HEK293 (cell line): Measurements from ENCODE around the gene EMD.

Experiments used
- BCL11A ChIP-seq: fragments of 450-650 bp; formaldehyde crosslinking; IDR thresholded peaks from 2 replicates; pipeline ENCODE4 v1.5.1; 2016; ENCODE audit warnings: low read depth, missing biosample characterization, missing genetic modification characterization
- BCL11B ChIP-seq: fragments of 450-650 bp; formaldehyde crosslinking; IDR thresholded peaks from 2 replicates; pipeline ENCODE4 v1.5.1; 2016; ENCODE audit warnings: low read depth, missing biosample characterization, missing genetic modification characterization
- GFI1B ChIP-seq: fragments of 450-650 bp; formaldehyde crosslinking; IDR thresholded peaks from 2 replicates; pipeline ENCODE4 v1.5.1; 2016; ENCODE audit warnings: missing biosample characterization, missing genetic modification characterization
- HIC1 ChIP-seq: fragments of 450-650 bp; formaldehyde crosslinking; IDR thresholded peaks from 2 replicates; pipeline ENCODE4 v1.5.1; 2016; ENCODE audit warnings: missing biosample characterization, missing genetic modification characterization
- HOXC10 ChIP-seq: sonication (generic); formaldehyde crosslinking; IDR thresholded peaks from 2 replicates; pipeline ENCODE4 v1.8.1; 2023; ENCODE audit warnings: mild to moderate bottlenecking, missing genetic modification reagents
- KLF8 ChIP-seq: fragments of 450-650 bp; formaldehyde crosslinking; IDR thresholded peaks from 2 replicates; pipeline ENCODE4 v1.5.1; 2016; ENCODE audit warnings: missing biosample characterization, missing genetic modification characterization
- PRDM1 ChIP-seq: fragments of 450-650 bp; formaldehyde crosslinking; IDR thresholded peaks from 2 replicates; pipeline ENCODE4; 2016; ENCODE audit warnings: missing biosample characterization, missing genetic modification characterization
- PRDM10 ChIP-seq: fragments of 450-650 bp; formaldehyde crosslinking; IDR thresholded peaks from 2 replicates; pipeline ENCODE4 v1.5.1; 2016; ENCODE audit warnings: missing biosample characterization, missing genetic modification characterization
- SCRT2 ChIP-seq: fragments of 450-650 bp; formaldehyde crosslinking; IDR thresholded peaks from 2 replicates; pipeline ENCODE4 v1.5.1; 2016; ENCODE audit warnings: missing biosample characterization, missing genetic modification characterization
- SP3 ChIP-seq: fragments of 450-650 bp; formaldehyde crosslinking; IDR thresholded peaks from 2 replicates; pipeline ENCODE4 v1.5.1; 2016; ENCODE audit warnings: missing biosample characterization, missing genetic modification characterization
- TCF7L2 ChIP-seq: IDR thresholded peaks from 2 replicates; pipeline ENCODE4 v1.6.1; 2011; ENCODE audit warnings: low read depth, mild to moderate bottlenecking, inconsistent platforms, low read length, moderate library complexity, borderline replicate concordance
- YY1 ChIP-seq: fragments of 450-650 bp; formaldehyde crosslinking; IDR thresholded peaks from 2 replicates; pipeline ENCODE4 v1.5.1; 2018; ENCODE audit warnings: missing biosample characterization, missing genetic modification characterization
- ZBTB26 ChIP-seq: fragments of 450-650 bp; formaldehyde crosslinking; optimal IDR thresholded peaks from 2 replicates; pipeline ENCODE3; 2016; ENCODE audit warnings: missing biosample characterization, mild to moderate bottlenecking, missing genetic modification characterization
- ZBTB7A ChIP-seq: fragments of 450-650 bp; formaldehyde crosslinking; IDR thresholded peaks from 2 replicates; pipeline ENCODE4 v1.5.1; 2016; ENCODE audit warnings: low read depth, missing biosample characterization, missing genetic modification characterization
- ZFP69B ChIP-seq: fragments of 450-650 bp; formaldehyde crosslinking; IDR thresholded peaks from 2 replicates; pipeline ENCODE4 v1.5.1; 2016; ENCODE audit warnings: missing biosample characterization, missing genetic modification characterization
- ZIC2 ChIP-seq: fragments of 450-650 bp; formaldehyde crosslinking; IDR thresholded peaks from 2 replicates; pipeline ENCODE4 v1.5.1; 2016; ENCODE audit warnings: missing biosample characterization, missing genetic modification characterization
- ZNF112 ChIP-seq: fragments of 450-650 bp; formaldehyde crosslinking; IDR thresholded peaks from 2 replicates; pipeline ENCODE4 v1.5.0; 2017; ENCODE audit warnings: missing biosample characterization, missing genetic modification characterization
- ZNF155 ChIP-seq: fragments of 450-650 bp; formaldehyde crosslinking; IDR thresholded peaks from 2 replicates; pipeline ENCODE4 v1.5.1; 2016; ENCODE audit warnings: missing biosample characterization, missing genetic modification characterization
- ZNF23 ChIP-seq: fragments of 450-650 bp; formaldehyde crosslinking; IDR thresholded peaks from 2 replicates; pipeline ENCODE4 v1.5.1; 2016; ENCODE audit warnings: missing biosample characterization, missing genetic modification characterization, borderline replicate concordance
- ZNF423 ChIP-seq: fragments of 450-650 bp; formaldehyde crosslinking; IDR thresholded peaks from 2 replicates; pipeline ENCODE4 v1.5.1; 2016; ENCODE audit warnings: missing biosample characterization, missing genetic modification characterization
- ZNF433 ChIP-seq: fragments of 450-650 bp; formaldehyde crosslinking; IDR thresholded peaks from 2 replicates; pipeline ENCODE4 v1.5.1; 2016; ENCODE audit warnings: missing biosample characterization, missing genetic modification characterization, low read depth
- ZNF645 ChIP-seq: fragments of 450-650 bp; formaldehyde crosslinking; IDR thresholded peaks from 2 replicates; pipeline ENCODE4; 2016; ENCODE audit warnings: missing biosample characterization, missing genetic modification characterization
- ZNF704 ChIP-seq: fragments of 450-650 bp; formaldehyde crosslinking; IDR thresholded peaks from 2 replicates; pipeline ENCODE4 v1.5.1; 2016; ENCODE audit warnings: missing biosample characterization, missing genetic modification characterization
- ZNF837 ChIP-seq: fragments of 450-650 bp; formaldehyde crosslinking; IDR thresholded peaks from 2 replicates; pipeline ENCODE4 v1.5.1; 2016; ENCODE audit warnings: missing biosample characterization, missing genetic modification characterization
- ZSCAN16 ChIP-seq: fragments of 450-650 bp; formaldehyde crosslinking; IDR thresholded peaks from 2 replicates; pipeline ENCODE4 v1.5.1; 2016; ENCODE audit warnings: missing biosample characterization, missing genetic modification characterization
- ZSCAN4 ChIP-seq: fragments of 450-650 bp; formaldehyde crosslinking; IDR thresholded peaks from 2 replicates; pipeline ENCODE4 v1.5.1; 2017; ENCODE audit warnings: missing biosample characterization, missing genetic modification characterization
- TF ChIP-seq, protein P1 (sequence below): fragments of 450-650 bp; formaldehyde crosslinking; IDR thresholded peaks from 2 replicates; pipeline ENCODE4 v1.5.1; 2016; ENCODE audit warnings: missing biosample characterization, missing genetic modification characterization

Gene EMD

GRCh38 chrX:154428176-154429171 is 49.4 kb downstream of the EMD start, which contains the start of gene ATP6AP1 (continued):
- TF ChIP-seq TCF7L2 (no peak), PRDM1 (tag by site-specific recombination) (no peak), PRDM10 (tag by site-specific recombination) (peak; percentile 54), ZNF23 (tag by site-specific recombination) (no peak), HIC1 (tag by site-specific recombination) (no peak), ZNF155 (tag by site-specific recombination) (no peak), ZNF704 (no peak), SP3 (tag by site-specific recombination) (peak; percentile 83), ZNF837 (tag by site-specific recombination) (no peak), GFI1B (tag by site-specific recombination) (no peak), BCL11B (tag by site-specific recombination) (no peak), SCRT2 (tag by site-specific recombination) (no peak), ZNF433 (tag by site-specific recombination) (no peak), ZFP69B (peak; percentile 96), ZSCAN4 (tag by site-specific recombination) (no peak), ZNF645 (tag by site-specific recombination) (no peak), KLF8 (tag by site-specific recombination) (no peak; the same call in none of the 2 replicates), HOXC10 (CRISPR knock-in tag) (peak; percentile 24; the same call in 1 of the 2 replicates), ZBTB26 (tag by site-specific recombination) (peak; percentile 54), ZNF423 (no peak), ZIC2 (no peak), YY1 (peak; percentile 97), BCL11A (tag by site-specific recombination) (no peak), ZBTB7A (tag by site-specific recombination) (no peak), ZSCAN16 (tag by site-specific recombination) (no peak), ZNF112 (tag by site-specific recombination) (no peak)
- TF ChIP-seq, protein P1, sequence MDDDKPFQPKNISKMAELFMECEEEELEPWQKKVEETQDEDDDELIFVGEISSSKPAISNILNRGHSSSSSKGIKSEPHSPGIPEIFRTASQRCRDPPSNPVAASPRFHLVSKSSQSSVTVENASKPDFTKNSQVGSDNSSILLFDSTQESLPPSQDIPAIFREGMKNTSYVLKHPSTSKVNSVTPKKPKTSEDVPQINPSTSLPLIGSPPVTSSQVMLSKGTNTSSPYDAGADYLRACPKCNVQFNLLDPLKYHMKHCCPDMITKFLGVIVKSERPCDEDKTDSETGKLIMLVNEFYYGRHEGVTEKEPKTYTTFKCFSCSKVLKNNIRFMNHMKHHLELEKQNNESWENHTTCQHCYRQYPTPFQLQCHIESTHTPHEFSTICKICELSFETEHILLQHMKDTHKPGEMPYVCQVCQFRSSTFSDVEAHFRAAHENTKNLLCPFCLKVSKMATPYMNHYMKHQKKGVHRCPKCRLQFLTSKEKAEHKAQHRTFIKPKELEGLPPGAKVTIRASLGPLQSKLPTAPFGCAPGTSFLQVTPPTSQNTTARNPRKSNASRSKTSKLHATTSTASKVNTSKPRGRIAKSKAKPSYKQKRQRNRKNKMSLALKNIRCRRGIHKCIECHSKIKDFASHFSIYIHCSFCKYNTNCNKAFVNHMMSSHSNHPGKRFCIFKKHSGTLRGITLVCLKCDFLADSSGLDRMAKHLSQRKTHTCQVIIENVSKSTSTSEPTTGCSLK (tag by site-specific recombination), result no peak
